Endothelial cell of umbilical vein (primary cell): Measurements from ENCODE around the gene PHOX2A. TPM values are rescaled to one million over a fixed set of nuclear protein-coding genes. Genes with fewer than 3 reads are reported as not detected.

Source experiments
- BruUV-seq: library from RNA; stranded (reverse); fragments of 400-500 nt; replicated peaks from 2 replicates; lab custom pipeline; 2021; lab: Mats Ljungman, UMichigan
- CTCF ChIA-PET: fragments of 300-600, 350-600 bp; sonication (Branson Sonifier 250); formaldehyde crosslinking; loops from one replicate; lab custom pipeline; 2021; ENCODE audit warnings: antibody characterized with exemption, inconsistent platforms; lab: Charles Lee
- POLR2A ChIA-PET: fragments of 300-600, 350-600 bp; sonication (Branson Sonifier 250); formaldehyde crosslinking; loops from one replicate; lab custom pipeline; 2021; ENCODE audit warnings: antibody characterized with exemption, inconsistent platforms; lab: Charles Lee
- DNase-seq: peaks from one replicate; pipeline ENCODE4 v3.0.0-alpha.2; 2011; ENCODE audit warnings: low read depth, low spot score
- FAIRE-seq: peaks from 2 replicates; lab custom pipeline; 2011; peaks lifted over from hg19 to GRCh38; lab: Jason Lieb, UNC
- H2AFZ ChIP-seq: 2 replicates; pipeline ENCODE4 v1.6.0; 2012; ENCODE audit warnings: low read depth, low read length, control low read depth, inconsistent platforms
- H3K27ac ChIP-seq: 2 replicates; pipeline ENCODE4 v1.5.1; 2011; ENCODE audit warnings: low read depth, mild to moderate bottlenecking, control low read depth, low read length, moderate library complexity; ENCODE audit not compliant: insufficient read depth
- H3K27me3 ChIP-seq, 2 experiments: 2 replicates each; pipeline versions ENCODE4 v1.6.0 to v1.6.1; 2011; ENCODE audit warnings: low read length in 2 of 2, mixed read lengths in 1 of 2; ENCODE audit not compliant: control insufficient read depth in 2 of 2, insufficient read depth in 2 of 2
- H3K36me3 ChIP-seq, 2 experiments: 2 replicates in 1 of 2; 3 replicates in 1 of 2; pipeline ENCODE4 v1.5.1; 2011; ENCODE audit warnings: low read length in 2 of 2, mild to moderate bottlenecking in 1 of 2, moderate library complexity in 1 of 2; ENCODE audit not compliant: control insufficient read depth in 2 of 2, insufficient read depth in 2 of 2; ENCODE audit errors: extremely low read depth in 1 of 2
- H3K4me1 ChIP-seq: 3 replicates; pipeline ENCODE4 v1.5.1; 2011; ENCODE audit warnings: mild to moderate bottlenecking, low read length; ENCODE audit not compliant: control insufficient read depth, insufficient read depth; ENCODE audit errors: extremely low read depth
- H3K4me2 ChIP-seq: 2 replicates; pipeline ENCODE4 v1.6.1; 2011; ENCODE audit warnings: low read length, control low read depth, mixed read lengths; ENCODE audit not compliant: insufficient read depth
- H3K4me3 ChIP-seq, 3 experiments: fragments of 200-600 bp in 1 of 3; sonication (generic), shearing (Covaris generic) in 1 of 3; replicated peaks in 1 of 3; 2 replicates each; pipeline ENCODE4 v1.5.1; 2011 to 2016; ENCODE audit warnings: control low read depth in 3 of 3, low read length in 3 of 3, mild to moderate bottlenecking in 2 of 3, inconsistent platforms in 1 of 3, low read depth in 1 of 3, moderate library complexity in 1 of 3; ENCODE audit not compliant: insufficient read depth in 1 of 3
- H3K79me2 ChIP-seq: 2 replicates; pipeline ENCODE4 v1.6.0; 2012; ENCODE audit warnings: low read length, inconsistent platforms; ENCODE audit not compliant: control insufficient read depth, insufficient read depth
- H3K9ac ChIP-seq: replicated peaks from 2 replicates; pipeline ENCODE3; 2011; ENCODE audit warnings: low read length, control low read depth; ENCODE audit not compliant: insufficient read depth; ENCODE audit errors: extremely low read depth
- H3K9me1 ChIP-seq: replicated peaks from 3 replicates; pipeline ENCODE4 v1.6.0; 2011; ENCODE audit warnings: mild to moderate bottlenecking, low read length; ENCODE audit not compliant: control insufficient read depth, insufficient read depth; ENCODE audit errors: extremely low read depth
- H3K9me3 ChIP-seq: replicated peaks from 2 replicates; pipeline ENCODE4 v1.5.1; 2012; ENCODE audit warnings: low read length, inconsistent platforms; ENCODE audit not compliant: control insufficient read depth, insufficient read depth
- H4K20me1 ChIP-seq: replicated peaks from 2 replicates; pipeline ENCODE3; 2011; ENCODE audit warnings: mild to moderate bottlenecking, low read length; ENCODE audit not compliant: control insufficient read depth, insufficient read depth; ENCODE audit errors: extremely low read depth
- EZH2 ChIP-seq: IDR thresholded peaks from 2 replicates; pipeline ENCODE4 v1.6.1; 2012; ENCODE audit warnings: borderline replicate concordance, low read depth, mild to moderate bottlenecking, moderate library complexity, low read length, inconsistent platforms; ENCODE audit not compliant: severe bottlenecking
- FOS ChIP-seq: IDR thresholded peaks from 2 replicates; pipeline ENCODE4 v1.6.1; 2011; ENCODE audit warnings: mild to moderate bottlenecking, low read length, moderate library complexity, borderline replicate concordance; ENCODE audit not compliant: insufficient read depth
- GATA2 ChIP-seq: IDR thresholded peaks from 2 replicates; pipeline ENCODE4 v1.7.0; 2011; ENCODE audit warnings: low read depth, mild to moderate bottlenecking, moderate library complexity, mixed read lengths, low read length; ENCODE audit not compliant: insufficient read length, insufficient read depth
- JUN ChIP-seq: IDR thresholded peaks from 2 replicates; pipeline ENCODE4 v1.6.1; 2011; ENCODE audit warnings: borderline replicate concordance, low read depth; ENCODE audit not compliant: insufficient read length, insufficient read depth
- POLR2AphosphoS5 ChIP-seq: IDR thresholded peaks from 2 replicates; pipeline ENCODE4 v1.6.1; 2012; ENCODE audit warnings: low read depth, mild to moderate bottlenecking, control low read depth, low read length, moderate library complexity; ENCODE audit not compliant: insufficient read depth
- dilution Hi-C: fragments of 300-500 bp; cut with MboI; formaldehyde crosslinking; loops from one replicate; pipeline ENCODE4 v1.15.0; 2019; ENCODE audit warnings: low sequenced_read_pairs; ENCODE audit not compliant: extremely low pct_ligation_motif_present
- intact Hi-C: fragments of 100-400 bp; cut with micrococcal nuclease; formaldehyde crosslinking; loops from one replicate; pipeline ENCODE4 v1.10.0; 2022
- polyA plus RNA-seq, 4 experiments: library from polyadenylated mRNA; depleted of rRNA in 3 of 4; stranded (reverse) in 3 of 4; unstranded in 1 of 4; fragments of >200 nt; gene quantifications; 2 replicates each; pipeline versions ENCODE4 v1.2.1 to v1.2.3, GENCODE V29; 2011 to 2012; ENCODE audit warnings: missing spikeins in 1 of 4
- total RNA-seq: library from RNA; stranded (reverse); gene quantifications from 2 replicates; pipeline ENCODE4 v1.2.3, GENCODE V29; 2021
- TF ChIP-seq, protein P1 (sequence below), 2 donors: IDR thresholded peaks; 1 replicate in 1 of 2; 2 replicates in 1 of 2; pipeline ENCODE4 v1.5.1; 2011; ENCODE audit warnings: low read length in 2 of 2, mild to moderate bottlenecking in 2 of 2, moderate library complexity in 2 of 2, control low read depth in 1 of 2, inconsistent platforms in 1 of 2, low read depth in 1 of 2; ENCODE audit not compliant: insufficient read depth in 1 of 2; ENCODE audit errors: extremely low read depth in 1 of 2
- TF ChIP-seq, protein P2 (sequence below): IDR thresholded peaks from 2 replicates; pipeline ENCODE4 v1.6.1; 2011; ENCODE audit not compliant: insufficient read depth, insufficient read length

PHOX2A gene
- total and polyA plus RNA-seq, 2 donors (not counting 3 experiments of a cell fraction or from before 2014, with no cell fraction given): not detected

DNA sequence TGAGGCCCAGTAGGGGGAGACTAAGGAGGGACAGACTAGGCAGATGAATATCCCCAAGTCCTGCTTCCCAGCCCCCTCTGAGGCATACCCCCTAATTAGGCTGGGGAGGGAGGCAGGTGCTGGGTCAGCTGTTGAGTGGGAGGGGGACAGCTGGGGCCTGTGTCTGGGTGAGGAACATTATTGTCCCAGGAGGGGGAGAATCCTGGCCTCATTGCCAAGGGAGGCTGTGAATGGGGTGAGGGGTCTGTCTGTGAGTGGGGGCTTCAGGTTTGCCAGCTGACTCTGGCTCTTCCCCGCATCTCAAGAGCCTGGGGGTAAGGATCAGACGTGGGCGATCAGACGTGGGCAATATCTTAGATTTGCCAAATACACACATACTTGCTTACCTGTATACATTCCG is 17.3 kb downstream of the PHOX2A start:
- CTCF ChIA-PET: interaction anchor here (0.6 to 0.7 kb wide), 2 partner anchors 11 to 34 kb away, joined by 3 read pairs; no protein-coding TSS in a partner anchor
- intact Hi-C loops: no loop called here
- no peak for FAIRE-seq
- Histone ChIP-seq H3K36me3 (peaks cover 9 to 45% of the 10 kb centered on the region in 2 experiments), H2AFZ (no peak overlapping the region), H3K27ac (no peak overlapping the region), H3K9me3 (no peaks in the 10 kb centered on the region), H3K9me1 (no peaks in the 10 kb centered on the region), H3K4me3 (no peak overlapping the region), H4K20me1 (no peaks in the 10 kb centered on the region), H3K4me1 (peaks cover 9% of the 10 kb centered on the region), H3K4me2 (no peak overlapping the region), H3K79me2 (peaks cover 21% of the 10 kb centered on the region), H3K27me3 (no peaks in the 10 kb centered on the region), H3K9ac (no peak overlapping the region)
- TF ChIP-seq GATA2: no peak
- no peak for TF ChIP-seq POLR2AphosphoS5
- TF ChIP-seq EZH2: no peak
- TF ChIP-seq JUN: no peak
- TF ChIP-seq, protein P1, sequence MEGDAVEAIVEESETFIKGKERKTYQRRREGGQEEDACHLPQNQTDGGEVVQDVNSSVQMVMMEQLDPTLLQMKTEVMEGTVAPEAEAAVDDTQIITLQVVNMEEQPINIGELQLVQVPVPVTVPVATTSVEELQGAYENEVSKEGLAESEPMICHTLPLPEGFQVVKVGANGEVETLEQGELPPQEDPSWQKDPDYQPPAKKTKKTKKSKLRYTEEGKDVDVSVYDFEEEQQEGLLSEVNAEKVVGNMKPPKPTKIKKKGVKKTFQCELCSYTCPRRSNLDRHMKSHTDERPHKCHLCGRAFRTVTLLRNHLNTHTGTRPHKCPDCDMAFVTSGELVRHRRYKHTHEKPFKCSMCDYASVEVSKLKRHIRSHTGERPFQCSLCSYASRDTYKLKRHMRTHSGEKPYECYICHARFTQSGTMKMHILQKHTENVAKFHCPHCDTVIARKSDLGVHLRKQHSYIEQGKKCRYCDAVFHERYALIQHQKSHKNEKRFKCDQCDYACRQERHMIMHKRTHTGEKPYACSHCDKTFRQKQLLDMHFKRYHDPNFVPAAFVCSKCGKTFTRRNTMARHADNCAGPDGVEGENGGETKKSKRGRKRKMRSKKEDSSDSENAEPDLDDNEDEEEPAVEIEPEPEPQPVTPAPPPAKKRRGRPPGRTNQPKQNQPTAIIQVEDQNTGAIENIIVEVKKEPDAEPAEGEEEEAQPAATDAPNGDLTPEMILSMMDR (IDR thresholded peaks at IDR 0.05; ENCODE audit: extremely low read depth in 1 of 2, insufficient read depth in 1 of 2, low read depth in 1 of 2, low read length in 2 of 2): no peak
- TF ChIP-seq, protein P2, sequence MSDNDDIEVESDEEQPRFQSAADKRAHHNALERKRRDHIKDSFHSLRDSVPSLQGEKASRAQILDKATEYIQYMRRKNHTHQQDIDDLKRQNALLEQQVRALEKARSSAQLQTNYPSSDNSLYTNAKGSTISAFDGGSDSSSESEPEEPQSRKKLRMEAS: no peak
- TF ChIP-seq FOS: no peak
- dilution Hi-C loops: no loop called here
- POLR2A ChIA-PET: no interaction called here
- no TSS peak for BruUV-seq
- DNase-seq: no peak
